NT2/D1 (cell line): Measurements from ENCODE around the gene PCA3.

Source experiments
- SUZ12 ChIP-seq: IDR thresholded peaks from 2 replicates; pipeline ENCODE4 v1.6.1; 2011; ENCODE audit not compliant: insufficient read length, insufficient read depth; ENCODE audit errors: extremely low read depth
- ZNF274 ChIP-seq: IDR thresholded peaks from 2 replicates; pipeline ENCODE4 v1.6.1; 2011; ENCODE audit warnings: mild to moderate bottlenecking, low read depth, low read length

- TF ChIP-seq SUZ12 (no peak), ZNF274 (no peak)
These were observed 64.2 kb downstream of the PCA3 start for GRCh38 chr9:76828447-76828846.
